Fibroblast of villous mesenchyme (primary cell): Measurements from ENCODE around the gene KCTD19. TPM values are rescaled to one million over a fixed set of nuclear protein-coding genes. Genes with fewer than 3 reads are reported as not detected.
A peak's percentile ranks its signal among the peaks of the same experiment; 100 is the strongest.

Experiments
- DNase-seq: peaks from one replicate; pipeline ENCODE4 v3.0.0-alpha.2; 2010; ENCODE audit warnings: low read depth
- H3K4me3 ChIP-seq: 2 replicates; pipeline ENCODE4 v1.5.1; 2011; ENCODE audit warnings: low read depth, mild to moderate bottlenecking, low read length
- CTCF ChIP-seq: IDR thresholded peaks from 2 replicates; pipeline ENCODE4 v1.5.1; 2012; ENCODE audit warnings: low read depth, mild to moderate bottlenecking, low read length; ENCODE audit not compliant: insufficient read depth
- total RNA-seq: library from RNA; depleted of rRNA; stranded (reverse); fragments of >200 nt; gene quantifications from 2 replicates; pipeline ENCODE4 v1.2.3, GENCODE V29; 2012

Gene KCTD19
- total RNA-seq, 1 donor: under 0.01 TPM

- no peak for DNase-seq
Measured at GRCh38 chr16:67249178-67250044, 77.1 kb downstream of the KCTD19 start.

GRCh38 chr16:67248401-67249177 is 78.0 kb downstream of the KCTD19 start, which contains the start of gene SLC9A5:
TSS of gene SLC9A5 (plus strand) at chr16:67248979. CDS start at chr16:67249015, 36 bp downstream.
- H3K4me3 ChIP-seq: peak within 1 kb of the TSS; percentile 65
- TF ChIP-seq CTCF: peak; percentile 7
- no peak for DNase-seq

More at GRCh38 chr16:67249178-67250044, 77.1 kb downstream of the KCTD19 start:
- peak overlapping the region; percentile 65 for H3K4me3 ChIP-seq
- TF ChIP-seq CTCF: no peak

- no peak for DNase-seq
- no peak for TF ChIP-seq CTCF
- peak overlapping the region; percentile 65 for H3K4me3 ChIP-seq
Measured at GRCh38 chr16:67248073-67248400, 78.5 kb downstream of the KCTD19 start.

GRCh38 chr16:67247192-67248072 is 79.1 kb downstream of the KCTD19 start, which contains the start of gene FHOD1:
TSS of gene FHOD1 (minus strand) at chr16:67247481. CDS start at chr16:67247410, 71 bp downstream.
- peak within 1 kb of the TSS; percentile 82 for H3K4me3 ChIP-seq
- TF ChIP-seq CTCF: no peak
- DNase-seq: peak; percentile 95

GRCh38 chr16:67246756-67247191 is 79.8 kb downstream of the KCTD19 start:
- H3K4me3 ChIP-seq: peak overlapping the region; percentile 82
- TF ChIP-seq CTCF: no peak
- peak; percentile 17 for DNase-seq
